Measurements from ENCODE around the gene PDE6H. TPM values are rescaled to one million over a fixed set of nuclear protein-coding genes. Genes with fewer than 3 reads are reported as not detected.

Gene PDE6H
- total and polyA plus RNA-seq, 2 donors (not counting 1 experiment from before 2014, with no cell fraction given), result not detected

DNA sequence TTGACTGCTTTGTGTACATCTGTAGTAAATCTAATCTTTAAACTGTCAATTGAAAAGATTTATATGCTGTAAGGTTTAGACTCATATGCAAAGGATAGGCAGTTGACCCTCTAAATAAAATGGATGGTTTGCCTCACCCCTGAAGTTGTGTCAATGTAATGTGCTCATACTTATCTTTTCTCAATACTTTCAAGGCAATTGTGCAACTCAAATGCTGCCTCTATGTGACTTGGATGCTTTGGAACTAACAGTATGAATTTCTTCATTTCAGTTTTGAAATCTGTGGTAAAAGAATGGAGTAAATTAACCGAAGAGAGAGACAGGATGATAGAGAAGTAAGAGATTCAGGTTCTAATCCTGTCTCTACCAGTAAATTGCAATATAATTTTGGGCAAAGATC is 9.7 kb downstream of the PDE6H start:
- Histone ChIP-seq H3K27me3 (ENCODE audit: control insufficient read depth, insufficient read depth, low read length) (no peaks in the 10 kb centered on the region), H3K9me3 (ENCODE audit: control insufficient read depth, insufficient read depth, low read depth, low read length) (no peaks in the 10 kb centered on the region), H2AFZ (ENCODE audit: low read length) (no peak overlapping the region), H3K4me3 (replicated peaks in 1 of 4; ENCODE audit: control extremely low read depth in 1 of 4, insufficient read depth in 1 of 4, low read depth in 3 of 4, low read length in 4 of 4) (no peak overlapping the region), H3K4me2 (ENCODE audit: extremely low read depth, insufficient read depth, low read length) (no peak overlapping the region), H4K20me1 (ENCODE audit: control insufficient read depth, extremely low read depth, insufficient read depth, low read length) (no peaks in the 10 kb centered on the region), H3K9ac (ENCODE audit: insufficient read depth, low read length) (no peak overlapping the region), H3K27ac (ENCODE audit: insufficient read depth, low read length) (no peak overlapping the region), H3K79me2 (ENCODE audit: control insufficient read depth, insufficient read depth, low read length) (no peaks in the 10 kb centered on the region), H3K36me3 (ENCODE audit: control insufficient read depth, insufficient read depth, low read length) (no peaks in the 10 kb centered on the region), H3K4me1 (ENCODE audit: control insufficient read depth, extremely low read depth, insufficient read depth, low read length) (no peaks in the 10 kb centered on the region)
- DNase-seq (ENCODE audit: low read depth in 2 of 2), result peak in 1 of 2 donors; percentile 6
- TF ChIP-seq EZH2 (IDR thresholded peaks at IDR 0.05; ENCODE audit: low read length, missing control alignments), result no peak
- TF ChIP-seq, protein P1, sequence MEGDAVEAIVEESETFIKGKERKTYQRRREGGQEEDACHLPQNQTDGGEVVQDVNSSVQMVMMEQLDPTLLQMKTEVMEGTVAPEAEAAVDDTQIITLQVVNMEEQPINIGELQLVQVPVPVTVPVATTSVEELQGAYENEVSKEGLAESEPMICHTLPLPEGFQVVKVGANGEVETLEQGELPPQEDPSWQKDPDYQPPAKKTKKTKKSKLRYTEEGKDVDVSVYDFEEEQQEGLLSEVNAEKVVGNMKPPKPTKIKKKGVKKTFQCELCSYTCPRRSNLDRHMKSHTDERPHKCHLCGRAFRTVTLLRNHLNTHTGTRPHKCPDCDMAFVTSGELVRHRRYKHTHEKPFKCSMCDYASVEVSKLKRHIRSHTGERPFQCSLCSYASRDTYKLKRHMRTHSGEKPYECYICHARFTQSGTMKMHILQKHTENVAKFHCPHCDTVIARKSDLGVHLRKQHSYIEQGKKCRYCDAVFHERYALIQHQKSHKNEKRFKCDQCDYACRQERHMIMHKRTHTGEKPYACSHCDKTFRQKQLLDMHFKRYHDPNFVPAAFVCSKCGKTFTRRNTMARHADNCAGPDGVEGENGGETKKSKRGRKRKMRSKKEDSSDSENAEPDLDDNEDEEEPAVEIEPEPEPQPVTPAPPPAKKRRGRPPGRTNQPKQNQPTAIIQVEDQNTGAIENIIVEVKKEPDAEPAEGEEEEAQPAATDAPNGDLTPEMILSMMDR (conservative IDR thresholded peaks at IDR 0.05 in 1 of 2, IDR thresholded peaks at IDR 0.05 in 1 of 2; ENCODE audit: low read depth in 1 of 2, low read length in 2 of 2), result no peak

DNA sequence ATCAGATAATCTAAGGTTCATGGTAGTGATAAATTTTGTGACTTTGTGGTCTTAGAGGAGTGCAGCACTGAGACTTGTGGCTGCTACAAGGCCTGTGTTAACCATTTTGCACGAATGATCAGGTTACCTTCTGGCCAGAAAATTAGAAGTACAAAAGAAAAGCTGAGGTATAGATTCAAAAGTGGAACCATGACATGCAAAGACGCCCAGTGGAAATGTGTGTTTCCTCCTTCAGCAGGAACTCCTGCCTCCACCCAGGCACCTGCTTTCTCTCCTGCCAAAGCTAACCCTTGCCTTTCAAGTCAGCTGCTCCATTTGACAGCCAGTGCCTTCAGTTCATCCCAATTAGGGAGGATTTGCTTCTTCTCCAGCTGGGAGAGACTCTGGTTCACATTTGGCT is 10.1 kb downstream of the PDE6H start:
- no peaks in the 10 kb centered on the region for H4K20me1 ChIP-seq (ENCODE audit: control insufficient read depth, extremely low read depth, insufficient read depth, low read length)
- H3K9ac ChIP-seq (ENCODE audit: insufficient read depth, low read length), result no peak overlapping the region
- no peaks in the 10 kb centered on the region for H3K36me3 ChIP-seq (ENCODE audit: control insufficient read depth, insufficient read depth, low read length)
- no peaks in the 10 kb centered on the region for H3K27me3 ChIP-seq (ENCODE audit: control insufficient read depth, insufficient read depth, low read length)
- H3K4me1 ChIP-seq (ENCODE audit: control insufficient read depth, extremely low read depth, insufficient read depth, low read length), result no peaks in the 10 kb centered on the region
- H3K9me3 ChIP-seq (ENCODE audit: control insufficient read depth, insufficient read depth, low read depth, low read length), result no peaks in the 10 kb centered on the region
- no peak overlapping the region for H2AFZ ChIP-seq (ENCODE audit: low read length)
- H3K27ac ChIP-seq (ENCODE audit: insufficient read depth, low read length), result no peak overlapping the region
- H3K79me2 ChIP-seq (ENCODE audit: control insufficient read depth, insufficient read depth, low read length), result no peaks in the 10 kb centered on the region
- no peak for TF ChIP-seq EZH2 (IDR thresholded peaks at IDR 0.05; ENCODE audit: low read length, missing control alignments)
- TF ChIP-seq, protein P1 (conservative IDR thresholded peaks at IDR 0.05 in 1 of 2, IDR thresholded peaks at IDR 0.05 in 1 of 2; ENCODE audit: low read depth in 1 of 2, low read length in 2 of 2), result no peak
- H3K4me2 ChIP-seq (ENCODE audit: extremely low read depth, insufficient read depth, low read length), result no peak overlapping the region
- H3K4me3 ChIP-seq (replicated peaks in 1 of 4; ENCODE audit: control extremely low read depth in 1 of 4, insufficient read depth in 1 of 4, low read depth in 3 of 4, low read length in 4 of 4), result no peak overlapping the region
- DNase-seq (ENCODE audit: low read depth in 2 of 2), result no peak

DNA sequence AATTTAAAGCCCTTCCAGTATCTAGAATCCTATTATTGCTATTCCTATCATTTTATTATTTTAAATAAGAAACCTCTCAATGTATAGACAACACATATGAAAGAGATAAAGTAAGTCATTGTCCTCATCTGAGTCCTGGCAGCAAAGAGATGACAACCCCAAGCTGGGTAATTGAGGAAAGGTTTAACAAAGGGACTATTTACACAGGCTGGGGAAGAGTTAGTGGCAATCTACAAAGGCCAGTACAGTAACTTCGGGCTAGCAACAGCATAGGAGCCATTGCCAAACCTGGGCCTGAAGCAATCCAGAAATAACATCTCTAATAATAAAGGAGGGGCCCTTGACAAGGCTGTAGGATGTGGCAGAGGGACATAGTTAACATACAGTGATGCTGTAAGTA is 11.2 kb downstream of the PDE6H start:
- no peak overlapping the region for H3K4me3 ChIP-seq (replicated peaks in 1 of 4; ENCODE audit: control extremely low read depth in 1 of 4, insufficient read depth in 1 of 4, low read depth in 3 of 4, low read length in 4 of 4)
- H3K79me2 ChIP-seq (ENCODE audit: control insufficient read depth, insufficient read depth, low read length), result no peaks in the 10 kb centered on the region
- H2AFZ ChIP-seq (ENCODE audit: low read length), result no peak overlapping the region
- no peak overlapping the region for H3K9ac ChIP-seq (ENCODE audit: insufficient read depth, low read length)
- H3K27me3 ChIP-seq (ENCODE audit: control insufficient read depth, insufficient read depth, low read length), result no peaks in the 10 kb centered on the region
- no peak overlapping the region for H3K4me2 ChIP-seq (ENCODE audit: extremely low read depth, insufficient read depth, low read length)
- no peak for DNase-seq (ENCODE audit: low read depth in 2 of 2)
- no peaks in the 10 kb centered on the region for H3K36me3 ChIP-seq (ENCODE audit: control insufficient read depth, insufficient read depth, low read length)
- H3K27ac ChIP-seq (ENCODE audit: insufficient read depth, low read length), result no peak overlapping the region
- no peak for TF ChIP-seq EZH2 (IDR thresholded peaks at IDR 0.05; ENCODE audit: low read length, missing control alignments)
- TF ChIP-seq, protein P1 (conservative IDR thresholded peaks at IDR 0.05 in 1 of 2, IDR thresholded peaks at IDR 0.05 in 1 of 2; ENCODE audit: low read depth in 1 of 2, low read length in 2 of 2), result no peak
- H3K9me3 ChIP-seq (ENCODE audit: control insufficient read depth, insufficient read depth, low read depth, low read length), result no peaks in the 10 kb centered on the region
- H4K20me1 ChIP-seq (ENCODE audit: control insufficient read depth, extremely low read depth, insufficient read depth, low read length), result no peaks in the 10 kb centered on the region
- H3K4me1 ChIP-seq (ENCODE audit: control insufficient read depth, extremely low read depth, insufficient read depth, low read length), result no peaks in the 10 kb centered on the region
